HAP-1 (cell line): ENCODE results near the gene ZNF280D.
A peak's percentile ranks its signal among the peaks of the same experiment; 100 is the strongest.
"Not testable (repeated sequence)": the region's sequence is repeated elsewhere in the genome, so short reads cannot be mapped to it uniquely, and the experiment has no call there.

Experiments
- DNase-seq, 2 experiments: peaks; one replicate each; pipeline ENCODE4 v3.0.0-alpha.2; 2016 to 2020; ENCODE audit warnings: low spot score in 2 of 2
- H3K27me3 ChIP-seq: fragments of 250-450 bp; sonication (Bioruptor Pico); 2 replicates; pipeline ENCODE4 v1.5.1; 2020; ENCODE audit warnings: low read depth, mild to moderate bottlenecking, moderate library complexity
- H3K36me3 ChIP-seq: fragments of 250-450 bp; sonication (Bioruptor Pico); replicated peaks from 2 replicates; pipeline ENCODE4 v1.5.1; 2020; ENCODE audit warnings: mild to moderate bottlenecking
- H3K4me1 ChIP-seq: fragments of 250-450 bp; sonication (Bioruptor Pico); 2 replicates; pipeline ENCODE4 v1.5.1; 2020; ENCODE audit warnings: mild to moderate bottlenecking
- H3K4me3 ChIP-seq: fragments of 250-450 bp; sonication (Bioruptor Pico); 2 replicates; pipeline ENCODE4 v1.5.1; 2020; ENCODE audit warnings: mild to moderate bottlenecking, moderate library complexity
- H3K9me3 ChIP-seq: fragments of 250-450 bp; sonication (Bioruptor Pico); 2 replicates; pipeline ENCODE4 v1.5.1; 2020; ENCODE audit warnings: mild to moderate bottlenecking, moderate library complexity
- in situ Hi-C: fragments of 300-500 bp; cut with MboI; formaldehyde crosslinking; loops from 3 replicates; pipeline ENCODE4 v1.14.3; 2020; ENCODE audit warnings: low sequenced_read_pairs, inconsistent platforms, mixed read lengths

Gene ZNF280D

DNA sequence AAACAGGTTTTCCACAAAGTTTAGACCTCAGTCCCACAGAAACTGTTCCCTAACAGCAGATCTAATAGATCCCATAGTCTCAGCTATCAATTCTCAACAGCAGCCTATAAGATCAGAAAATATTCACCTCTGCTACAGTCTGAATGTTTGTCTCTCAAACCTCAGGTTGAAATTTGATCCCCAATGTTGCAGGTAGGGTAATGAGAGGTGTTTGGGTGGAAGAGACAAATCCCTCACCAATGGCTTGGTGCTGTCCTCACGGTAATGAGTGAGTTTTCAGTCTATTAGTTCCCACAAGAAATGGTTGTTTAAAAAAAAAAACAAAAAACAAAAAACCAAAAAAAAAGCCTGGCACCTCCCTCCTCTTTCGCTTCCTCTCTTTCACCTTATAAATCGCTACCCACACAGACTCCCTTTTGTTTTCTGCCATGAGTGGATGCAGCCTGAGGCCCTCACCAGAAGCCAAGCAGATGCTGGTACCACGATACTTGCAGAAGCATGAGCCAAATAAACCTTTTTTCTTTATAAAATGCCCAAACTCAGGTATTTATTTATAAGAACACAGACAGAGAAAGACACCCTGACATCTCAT, 14.2 kb downstream of the ZNF280D start:
- DNase-seq, result no peak
- no peaks in the 10 kb centered on the region for H3K9me3 ChIP-seq
- no peaks in the 10 kb centered on the region for H3K36me3 ChIP-seq
- H3K27me3 ChIP-seq, result no peaks in the 10 kb centered on the region
- in situ Hi-C loops, result no loop called here
- no peak overlapping the region for H3K4me3 ChIP-seq
- no peaks in the 10 kb centered on the region for H3K4me1 ChIP-seq

DNA sequence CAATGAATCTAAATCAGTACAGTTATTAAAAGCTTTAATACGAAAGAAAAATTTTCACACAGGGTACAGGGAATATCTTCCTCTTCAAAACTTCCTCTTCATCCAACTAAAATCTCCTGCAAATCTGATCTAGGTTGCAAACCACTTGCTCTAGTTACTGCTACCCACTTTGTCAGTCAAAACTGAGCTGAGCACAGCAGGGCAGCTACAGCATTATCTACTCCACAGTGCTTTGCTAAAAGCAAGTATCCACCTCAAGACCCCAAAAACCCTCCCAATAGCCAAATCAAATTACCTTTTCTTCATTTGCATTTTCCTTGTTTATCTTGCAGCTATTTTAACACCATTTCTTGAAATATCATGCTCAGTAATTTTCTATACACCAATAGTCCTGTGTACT, 14.7 kb downstream of the ZNF280D start:
- no peak overlapping the region for H3K4me3 ChIP-seq
- H3K9me3 ChIP-seq, result no peaks in the 10 kb centered on the region
- in situ Hi-C loops, result no loop called here
- no peaks in the 10 kb centered on the region for H3K4me1 ChIP-seq
- H3K36me3 ChIP-seq, result no peaks in the 10 kb centered on the region
- DNase-seq, result no peak
- no peaks in the 10 kb centered on the region for H3K27me3 ChIP-seq

DNA sequence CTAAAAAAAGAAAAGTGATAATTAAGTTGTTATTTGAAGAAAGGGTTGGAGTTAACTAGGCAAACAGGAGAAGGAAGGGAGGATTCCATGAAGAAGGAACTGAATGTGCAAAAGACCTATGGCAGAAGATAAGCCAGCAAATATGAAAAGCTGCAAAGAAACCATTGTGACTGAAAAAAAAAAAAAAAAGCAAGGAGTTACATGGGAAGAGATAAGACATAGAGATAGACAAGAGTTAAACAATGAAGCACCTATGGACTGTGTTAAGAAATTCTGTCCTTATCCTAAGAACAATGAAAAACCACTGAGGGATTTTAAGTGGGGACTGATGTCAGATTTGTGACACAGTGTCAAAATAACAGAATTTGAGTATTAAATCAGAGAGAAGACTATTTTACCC, 17.0 kb downstream of the ZNF280D start:
- Histone ChIP-seq H3K4me1 (no peaks in the 10 kb centered on the region), H3K4me3 (no peak overlapping the region), H3K27me3 (no peaks in the 10 kb centered on the region), H3K36me3 (no peaks in the 10 kb centered on the region), H3K9me3 (no peaks in the 10 kb centered on the region)
- in situ Hi-C loops, result no loop called here
- DNase-seq, result no peak

DNA sequence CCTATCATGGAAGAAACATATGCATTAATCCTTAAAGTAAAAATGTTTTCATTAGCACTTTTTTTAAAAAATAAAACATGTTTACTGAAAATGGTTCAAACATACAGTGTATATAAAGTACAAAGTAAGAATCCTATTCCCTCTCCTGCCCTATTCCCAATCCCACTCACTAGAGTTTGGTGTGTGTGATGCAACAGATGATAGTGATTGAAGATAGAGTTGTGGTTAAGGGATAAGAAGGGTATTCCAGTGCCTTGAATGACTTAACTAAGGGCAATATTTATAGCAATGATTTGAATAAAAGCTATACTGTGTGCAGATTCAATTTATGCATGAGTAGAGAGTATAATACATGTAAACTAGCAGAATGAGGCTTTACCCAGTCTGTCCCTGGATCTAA, 18.1 kb downstream of the ZNF280D start:
- DNase-seq, result no peak

DNA sequence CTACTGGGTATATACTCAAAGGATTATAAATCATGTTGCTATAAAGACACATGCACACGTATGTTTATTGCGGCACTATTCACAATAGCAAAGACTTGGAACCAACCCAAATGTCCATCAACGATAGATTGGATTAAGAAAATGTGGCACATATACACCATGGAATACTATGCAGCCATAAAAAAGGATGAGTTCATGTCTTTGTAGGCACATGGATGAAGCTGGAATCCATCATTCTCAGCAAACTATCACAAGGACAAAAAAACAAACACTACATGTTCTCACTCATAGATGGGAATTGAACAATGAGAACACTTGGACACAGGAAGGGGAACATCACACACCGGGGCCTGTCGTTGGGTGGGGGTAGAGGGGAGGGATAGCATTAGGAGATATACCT, 23.8 kb downstream of the ZNF280D start:
- H3K4me3 ChIP-seq, H3K27me3 ChIP-seq, H3K4me1 ChIP-seq, H3K36me3 ChIP-seq, DNase-seq, in situ Hi-C loops, H3K9me3 ChIP-seq: not testable (repeated sequence)

More for the DNA sequence above, 18.1 kb downstream of the ZNF280D start:
- Histone ChIP-seq H3K36me3 (no peaks in the 10 kb centered on the region), H3K4me1 (no peaks in the 10 kb centered on the region), H3K9me3 (no peaks in the 10 kb centered on the region), H3K27me3 (no peaks in the 10 kb centered on the region), H3K4me3 (no peak overlapping the region)
- in situ Hi-C loops, result no loop called here

DNA sequence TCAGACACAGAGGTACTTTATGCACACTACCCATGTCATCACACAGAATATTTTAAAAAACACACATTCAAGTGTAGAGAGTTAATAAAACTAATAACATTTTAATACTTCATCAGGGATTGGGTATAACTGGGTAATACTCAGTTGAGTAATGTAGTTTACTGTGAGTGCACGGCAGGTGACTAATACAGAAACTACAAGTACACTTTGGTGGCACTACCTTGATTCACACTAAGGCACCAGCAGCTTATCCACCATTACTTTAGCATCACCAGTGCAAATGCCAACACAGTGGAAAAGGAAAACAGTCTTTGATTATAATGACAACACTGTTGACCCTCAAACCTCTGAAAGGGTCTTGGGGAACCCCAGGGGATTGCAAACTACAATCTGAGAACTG, 33.6 kb downstream of the ZNF280D start:
- Histone ChIP-seq H3K4me3 (no peak overlapping the region), H3K4me1 (no peaks in the 10 kb centered on the region), H3K27me3 (no peaks in the 10 kb centered on the region), H3K36me3 (peaks cover 10% of the 10 kb centered on the region; the same call in 1 of the 2 replicates), H3K9me3 (no peaks in the 10 kb centered on the region; the same call in 1 of the 2 replicates)
- in situ Hi-C loops, result no loop called here
- no peak for DNase-seq

DNA sequence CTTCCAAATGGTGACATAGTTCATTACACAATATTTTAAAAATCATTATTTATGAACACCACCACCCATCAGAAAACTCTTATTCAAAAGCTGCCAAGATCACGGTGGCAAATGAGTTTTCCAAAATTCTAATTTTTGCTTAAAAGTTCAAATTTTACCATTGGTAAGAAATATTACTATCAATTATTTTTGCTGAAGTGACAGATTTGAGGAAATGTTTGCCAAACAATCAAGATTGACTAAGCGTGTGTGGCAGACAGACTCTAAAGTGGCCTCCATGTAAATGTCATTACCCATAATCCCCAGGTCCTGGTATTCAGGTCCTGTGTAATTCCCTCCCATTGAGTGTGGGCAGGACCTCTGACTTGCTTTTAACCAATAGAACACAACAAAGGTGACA, 35.0 kb downstream of the ZNF280D start:
- Histone ChIP-seq H3K4me1 (no peaks in the 10 kb centered on the region), H3K27me3 (no peaks in the 10 kb centered on the region), H3K9me3 (no peaks in the 10 kb centered on the region; the same call in 1 of the 2 replicates), H3K4me3 (no peak overlapping the region), H3K36me3 (peaks cover 6% of the 10 kb centered on the region; the same call in 1 of the 2 replicates)
- in situ Hi-C loops, result no loop called here
- DNase-seq, result no peak

DNA sequence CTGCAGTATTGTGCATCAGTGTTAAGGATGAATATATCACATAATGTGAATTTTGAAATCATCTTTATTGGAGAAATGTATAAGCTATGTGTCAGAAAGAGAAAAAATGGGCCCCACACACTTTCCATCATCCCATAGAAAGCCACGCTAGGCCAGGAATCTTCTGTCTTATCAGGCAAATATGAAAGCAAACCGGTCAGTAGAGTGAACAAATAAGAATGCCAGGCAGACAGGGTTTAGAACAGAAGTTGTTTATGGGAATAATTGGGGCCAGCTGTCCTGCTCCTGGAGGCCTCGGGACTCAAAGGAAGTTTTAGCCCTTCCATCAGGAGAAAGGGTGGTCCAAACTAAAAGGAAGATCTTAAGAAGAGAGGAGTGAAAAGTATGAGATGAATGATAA, 39.5 kb downstream of the ZNF280D start:
- H3K9me3 ChIP-seq, result no peaks in the 10 kb centered on the region; the same call in 1 of the 2 replicates
- H3K4me3 ChIP-seq, result no peak overlapping the region
- DNase-seq, result no peak
- no peaks in the 10 kb centered on the region for H3K36me3 ChIP-seq
- in situ Hi-C loops, result no loop called here
- H3K27me3 ChIP-seq, result no peaks in the 10 kb centered on the region
- H3K4me1 ChIP-seq, result no peaks in the 10 kb centered on the region

DNA sequence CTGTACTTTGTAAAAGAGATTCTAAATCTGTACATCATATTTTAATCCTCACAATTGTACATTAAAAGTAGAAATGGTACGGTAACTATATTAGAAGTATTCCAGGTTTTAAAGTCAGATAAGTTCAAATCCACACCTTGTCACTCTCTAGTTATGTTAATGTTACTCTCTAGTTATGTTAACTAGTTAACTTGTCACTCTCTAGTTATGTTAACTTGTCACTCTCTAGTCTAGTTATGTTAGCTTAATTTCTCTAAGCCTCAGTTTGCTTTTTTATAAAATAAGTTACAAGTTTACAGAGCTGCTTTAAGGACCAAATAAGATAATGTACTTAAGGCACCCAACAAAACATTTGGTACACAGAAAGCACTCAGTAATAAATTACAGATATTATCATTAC, 42.6 kb downstream of the ZNF280D start:
- H3K9me3 ChIP-seq, result no peaks in the 10 kb centered on the region
- in situ Hi-C loops, result no loop called here
- no peak overlapping the region for H3K4me3 ChIP-seq
- DNase-seq, result no peak
- H3K27me3 ChIP-seq, result no peaks in the 10 kb centered on the region
- H3K4me1 ChIP-seq, result no peaks in the 10 kb centered on the region
- H3K36me3 ChIP-seq, result no peaks in the 10 kb centered on the region

DNA sequence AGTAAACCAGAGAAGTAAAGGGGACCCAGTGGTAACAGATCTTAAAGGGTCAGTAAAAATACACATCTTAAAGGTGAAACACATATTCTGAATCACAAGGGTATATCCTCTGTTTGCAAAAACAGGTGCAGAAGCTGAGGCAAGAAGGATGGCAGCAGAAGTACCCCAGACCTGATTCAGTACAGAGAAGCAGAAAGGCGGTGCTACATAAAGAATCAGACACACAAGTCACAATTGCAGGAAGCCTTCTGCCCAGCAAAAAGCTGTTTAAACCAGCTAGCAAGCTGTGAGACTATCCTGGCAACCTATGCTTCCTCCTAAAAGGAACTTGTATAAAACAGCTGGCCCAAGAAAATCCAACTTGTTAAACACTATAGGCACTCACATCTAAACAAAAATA, 49.4 kb downstream of the ZNF280D start:
- Histone ChIP-seq H3K4me1 (peaks cover 8% of the 10 kb centered on the region; the same call in 1 of the 2 replicates), H3K4me3 (no peak overlapping the region), H3K27me3 (no peaks in the 10 kb centered on the region), H3K36me3 (no peaks in the 10 kb centered on the region), H3K9me3 (no peaks in the 10 kb centered on the region)
- in situ Hi-C loops, result no loop called here
- DNase-seq, result no peak

DNA sequence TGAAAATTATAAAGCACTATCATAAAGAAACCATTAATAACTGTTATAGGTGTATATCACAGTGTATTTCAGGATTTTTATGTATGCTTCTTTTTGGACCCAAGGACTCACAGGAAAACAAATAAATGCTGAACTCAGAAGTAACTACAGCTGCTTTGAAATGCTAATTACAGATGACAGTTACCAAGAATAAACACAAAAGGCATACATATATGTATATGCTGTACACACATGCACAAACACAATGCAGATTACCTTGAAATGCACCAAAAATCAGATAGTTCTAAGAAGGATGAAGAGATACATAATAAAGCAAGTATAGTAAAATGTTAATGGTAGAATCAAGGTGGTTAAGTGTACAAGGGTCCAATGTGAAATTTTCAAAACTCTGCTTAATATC, 52.2 kb downstream of the ZNF280D start:
- Histone ChIP-seq H3K9me3 (no peaks in the 10 kb centered on the region), H3K4me3 (no peak overlapping the region), H3K36me3 (no peaks in the 10 kb centered on the region), H3K4me1 (peaks cover 8% of the 10 kb centered on the region; the same call in 1 of the 2 replicates), H3K27me3 (no peaks in the 10 kb centered on the region)
- in situ Hi-C loops, result no loop called here
- DNase-seq, result peak in 1 of 2 experiments; percentile 66

DNA sequence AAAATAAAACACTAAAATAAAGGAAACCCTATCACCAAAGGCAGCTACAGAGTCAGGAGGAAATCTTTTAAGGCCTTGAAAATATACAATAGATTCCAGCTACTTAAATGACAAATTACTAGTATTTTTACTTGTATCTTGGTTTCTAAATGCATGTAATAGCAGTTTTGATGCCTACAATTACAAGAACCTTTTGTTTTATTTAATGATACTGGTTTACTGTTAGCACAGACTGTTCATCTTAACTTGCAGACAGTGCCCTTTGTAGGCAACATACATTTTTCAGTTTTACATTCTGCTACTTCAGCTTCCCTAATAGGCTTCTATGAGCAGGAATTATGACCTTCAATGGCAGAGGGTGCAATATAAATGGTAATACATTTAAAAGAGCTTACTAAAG, 54.1 kb downstream of the ZNF280D start:
- Histone ChIP-seq H3K4me3 (no peak overlapping the region), H3K27me3 (no peaks in the 10 kb centered on the region), H3K4me1 (peaks cover 8% of the 10 kb centered on the region; the same call in 1 of the 2 replicates), H3K36me3 (no peaks in the 10 kb centered on the region), H3K9me3 (no peaks in the 10 kb centered on the region)
- no peak for DNase-seq
- in situ Hi-C loops, result no loop called here

DNA sequence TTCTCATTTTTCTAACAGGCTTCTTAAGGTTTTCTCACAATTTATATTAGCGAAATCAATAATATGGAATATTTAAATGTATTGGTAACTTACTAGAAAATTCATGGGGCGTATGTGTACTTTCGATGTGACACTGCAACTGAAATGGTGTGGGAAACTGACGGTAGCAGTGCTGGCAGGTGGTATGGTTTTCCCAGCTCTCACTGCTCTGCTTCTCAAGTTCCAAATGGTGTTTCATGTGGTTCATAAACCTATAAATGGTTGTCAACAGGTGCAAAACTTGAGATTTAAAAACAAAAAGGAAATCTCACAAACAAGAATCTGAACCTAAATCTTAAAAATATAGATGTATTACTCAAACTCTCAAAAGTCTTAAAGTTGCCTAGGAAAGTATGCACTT, 54.7 kb downstream of the ZNF280D start:
- in situ Hi-C loops, result no loop called here
- Histone ChIP-seq H3K36me3 (no peaks in the 10 kb centered on the region), H3K9me3 (no peaks in the 10 kb centered on the region), H3K4me1 (peaks cover 8% of the 10 kb centered on the region; the same call in 1 of the 2 replicates), H3K27me3 (no peaks in the 10 kb centered on the region), H3K4me3 (no peak overlapping the region)
- no peak for DNase-seq

DNA sequence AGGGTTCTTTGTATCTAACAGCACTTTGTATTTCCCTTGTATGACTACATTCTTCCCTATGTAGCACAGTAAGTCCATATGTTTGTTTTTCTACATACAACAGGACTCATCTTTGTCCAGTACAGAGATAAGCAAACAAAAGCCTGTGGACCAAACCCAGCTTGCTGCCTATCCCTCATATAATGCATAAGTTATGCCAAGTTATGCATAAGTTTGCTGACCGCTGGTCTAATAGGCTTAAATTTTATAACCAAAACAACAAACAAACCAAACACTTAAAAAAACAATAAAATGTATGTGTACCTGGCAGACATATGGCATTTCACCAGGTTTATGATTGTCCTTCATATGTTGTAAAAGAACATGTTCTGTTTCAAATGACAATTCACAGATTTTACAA, 56.0 kb downstream of the ZNF280D start:
- no peak for DNase-seq
- in situ Hi-C loops, result no loop called here
- H3K4me1 ChIP-seq, result peaks cover 8% of the 10 kb centered on the region; the same call in 1 of the 2 replicates

DNA sequence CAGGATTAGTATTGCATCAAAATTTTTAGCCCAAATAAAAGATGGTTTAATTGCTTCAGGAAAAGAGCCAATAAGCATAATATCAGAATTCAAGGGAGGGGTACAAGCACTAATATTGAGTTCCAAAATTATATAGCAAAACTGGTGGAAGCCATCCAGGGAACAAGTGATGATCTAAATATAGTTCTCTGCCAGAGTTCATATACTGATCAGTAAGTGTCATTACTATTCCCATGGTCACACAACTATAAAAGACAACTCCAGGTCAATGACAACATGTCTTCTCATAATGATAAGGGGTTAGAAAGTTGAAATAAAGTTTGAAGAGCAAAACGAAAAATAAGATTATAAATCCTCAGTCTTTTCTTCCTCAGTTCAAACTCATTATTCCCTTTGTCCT, 57.4 kb downstream of the ZNF280D start:
- in situ Hi-C loops, result no loop called here
- DNase-seq, result no peak
- Histone ChIP-seq H3K9me3 (no peaks in the 10 kb centered on the region), H3K4me1 (peaks cover 3% of the 10 kb centered on the region; the same call in 1 of the 2 replicates), H3K4me3 (no peak overlapping the region), H3K27me3 (no peaks in the 10 kb centered on the region), H3K36me3 (no peaks in the 10 kb centered on the region)

More for the DNA sequence above, 56.0 kb downstream of the ZNF280D start:
- Histone ChIP-seq H3K27me3 (no peaks in the 10 kb centered on the region), H3K36me3 (no peaks in the 10 kb centered on the region), H3K4me3 (no peak overlapping the region), H3K9me3 (no peaks in the 10 kb centered on the region)
